Measurements from ENCODE around the gene SAP30L.

The SAP30L gene

DNA sequence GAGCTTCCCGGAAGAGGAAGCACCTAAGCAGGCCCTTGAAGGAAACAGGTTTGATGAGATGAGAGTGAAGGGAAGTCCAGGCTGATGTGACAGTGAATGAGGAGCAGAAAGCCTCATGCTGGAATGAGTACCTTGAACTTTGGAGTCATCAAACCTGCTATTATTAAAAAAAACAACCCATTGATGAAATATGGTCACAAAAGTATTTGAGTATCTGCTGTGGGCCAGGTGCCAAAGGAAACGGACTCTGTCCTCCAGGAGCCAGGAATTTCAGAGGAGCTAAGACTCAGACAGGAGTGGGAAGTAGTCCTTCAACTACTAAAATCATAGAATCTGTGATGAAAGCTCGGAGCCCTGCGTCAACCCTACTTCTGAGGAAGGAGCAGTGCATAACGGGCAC lies 20.4 kb downstream of the SAP30L start:
- TF ChIP-seq, protein P1, sequence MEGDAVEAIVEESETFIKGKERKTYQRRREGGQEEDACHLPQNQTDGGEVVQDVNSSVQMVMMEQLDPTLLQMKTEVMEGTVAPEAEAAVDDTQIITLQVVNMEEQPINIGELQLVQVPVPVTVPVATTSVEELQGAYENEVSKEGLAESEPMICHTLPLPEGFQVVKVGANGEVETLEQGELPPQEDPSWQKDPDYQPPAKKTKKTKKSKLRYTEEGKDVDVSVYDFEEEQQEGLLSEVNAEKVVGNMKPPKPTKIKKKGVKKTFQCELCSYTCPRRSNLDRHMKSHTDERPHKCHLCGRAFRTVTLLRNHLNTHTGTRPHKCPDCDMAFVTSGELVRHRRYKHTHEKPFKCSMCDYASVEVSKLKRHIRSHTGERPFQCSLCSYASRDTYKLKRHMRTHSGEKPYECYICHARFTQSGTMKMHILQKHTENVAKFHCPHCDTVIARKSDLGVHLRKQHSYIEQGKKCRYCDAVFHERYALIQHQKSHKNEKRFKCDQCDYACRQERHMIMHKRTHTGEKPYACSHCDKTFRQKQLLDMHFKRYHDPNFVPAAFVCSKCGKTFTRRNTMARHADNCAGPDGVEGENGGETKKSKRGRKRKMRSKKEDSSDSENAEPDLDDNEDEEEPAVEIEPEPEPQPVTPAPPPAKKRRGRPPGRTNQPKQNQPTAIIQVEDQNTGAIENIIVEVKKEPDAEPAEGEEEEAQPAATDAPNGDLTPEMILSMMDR (IDR thresholded peaks at IDR 0.05; ENCODE audit: insufficient read depth, low read length, poor library complexity, severe bottlenecking), result no peak

DNA sequence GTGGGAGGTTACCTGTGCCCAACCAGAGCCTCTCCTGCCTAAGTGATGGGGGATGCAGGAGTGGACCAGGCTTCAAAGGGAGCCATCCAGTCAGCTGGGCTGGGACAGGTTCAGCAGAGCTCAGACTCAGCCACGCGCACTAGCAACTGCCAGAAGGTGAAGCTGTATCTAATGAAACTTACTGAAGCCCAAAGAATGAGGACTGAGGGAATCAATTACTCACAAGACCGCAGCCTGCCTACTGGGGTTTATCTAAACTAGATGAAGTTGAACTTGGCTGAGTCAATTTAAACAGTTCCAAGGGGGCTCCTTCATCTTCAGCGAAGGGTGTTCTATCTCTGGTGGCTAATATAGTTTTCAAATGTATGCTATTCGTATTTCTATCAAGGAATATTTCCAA lies 20.9 kb downstream of the SAP30L start:
- TF ChIP-seq, protein P1 (IDR thresholded peaks at IDR 0.05; ENCODE audit: insufficient read depth, low read length, poor library complexity, severe bottlenecking), result no peak
- no peak for DNase-seq (ENCODE audit: extremely low read depth, insufficient read length)
- H3K36me3 ChIP-seq (ENCODE audit: control insufficient read depth, insufficient read depth, low read length), result no peaks in the 10 kb centered on the region; the same call in 1 of the 2 replicates
- no peaks in the 10 kb centered on the region for H3K27me3 ChIP-seq (replicated peaks; ENCODE audit: control insufficient read depth, insufficient read depth, low read length)
- no peak overlapping the region for H3K4me3 ChIP-seq (replicated peaks; ENCODE audit: low read depth, low read length)

More for the DNA sequence above, 20.4 kb downstream of the SAP30L start:
- no peaks in the 10 kb centered on the region for H3K27me3 ChIP-seq (replicated peaks; ENCODE audit: control insufficient read depth, insufficient read depth, low read length)
- H3K4me3 ChIP-seq (replicated peaks; ENCODE audit: low read depth, low read length), result no peak overlapping the region
- DNase-seq (ENCODE audit: extremely low read depth, insufficient read length), result no peak
- H3K36me3 ChIP-seq (ENCODE audit: control insufficient read depth, insufficient read depth, low read length), result no peaks in the 10 kb centered on the region; the same call in 1 of the 2 replicates

DNA sequence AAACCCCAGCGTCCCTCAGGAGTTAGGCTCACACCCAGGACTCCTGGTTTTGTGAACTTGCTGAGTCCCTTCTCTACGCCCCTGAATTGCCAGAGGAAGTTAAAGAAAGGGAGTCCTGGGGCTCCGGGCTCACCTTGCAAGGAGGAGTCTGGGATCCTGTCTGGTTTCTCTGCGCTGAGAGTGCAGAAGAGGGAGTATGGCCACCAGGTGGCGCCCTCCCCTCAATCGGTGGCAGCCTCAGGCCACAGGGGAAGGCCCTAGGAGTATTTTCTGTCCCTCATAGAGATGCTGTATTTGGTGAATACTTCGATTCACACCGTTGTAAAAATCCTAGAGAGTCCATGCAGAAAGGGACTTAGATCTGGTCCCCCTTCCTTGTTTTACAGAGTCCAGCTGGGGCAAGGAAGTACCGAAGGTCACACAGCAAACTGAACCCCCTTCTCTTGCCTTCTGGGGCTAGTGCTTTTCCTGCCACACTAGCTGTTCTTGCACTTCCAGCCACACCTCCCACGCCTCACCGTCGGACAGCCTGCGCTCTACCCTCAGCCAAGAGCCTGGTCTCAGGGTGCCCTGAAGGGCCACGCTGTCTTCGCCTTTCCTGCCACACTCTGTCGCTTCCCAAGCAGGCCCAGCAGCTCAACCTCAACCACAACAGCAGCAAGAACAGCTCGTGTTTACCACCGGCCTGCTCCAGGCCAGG lies 22.0 kb downstream of the SAP30L start:
- H3K4me3 ChIP-seq (replicated peaks; ENCODE audit: low read depth, low read length), result no peak overlapping the region
- peak; percentile 61 for DNase-seq (ENCODE audit: extremely low read depth, insufficient read length)
- TF ChIP-seq, protein P1 (IDR thresholded peaks at IDR 0.05; ENCODE audit: insufficient read depth, low read length, poor library complexity, severe bottlenecking), result peak; percentile 91
- H3K36me3 ChIP-seq (ENCODE audit: control insufficient read depth, insufficient read depth, low read length), result no peaks in the 10 kb centered on the region
- H3K27me3 ChIP-seq (replicated peaks; ENCODE audit: control insufficient read depth, insufficient read depth, low read length), result no peaks in the 10 kb centered on the region

DNA sequence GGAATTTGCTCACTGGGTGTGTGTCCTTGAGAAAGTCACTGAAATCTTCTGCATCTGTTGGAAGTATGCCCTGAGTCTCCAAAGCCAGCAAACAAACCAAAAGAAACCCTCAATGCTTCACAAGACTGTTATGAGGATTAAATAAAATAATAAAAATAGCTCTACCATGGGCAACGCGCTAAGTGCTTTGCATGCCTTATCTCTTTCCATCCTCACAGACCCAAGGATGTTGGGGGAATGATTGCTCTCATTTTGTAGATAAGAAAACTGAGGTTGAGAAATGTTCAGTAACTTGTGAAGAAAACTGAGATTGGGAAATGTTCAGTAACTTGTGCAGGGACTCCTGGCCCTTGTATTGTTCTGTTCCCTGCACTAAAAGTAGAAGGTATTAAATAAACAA lies 24.3 kb downstream of the SAP30L start:
- H3K36me3 ChIP-seq (ENCODE audit: control insufficient read depth, insufficient read depth, low read length), result no peaks in the 10 kb centered on the region
- TF ChIP-seq, protein P1 (IDR thresholded peaks at IDR 0.05; ENCODE audit: insufficient read depth, low read length, poor library complexity, severe bottlenecking), result no peak
- no peak for DNase-seq (ENCODE audit: extremely low read depth, insufficient read length)
- no peak overlapping the region for H3K4me3 ChIP-seq (replicated peaks; ENCODE audit: low read depth, low read length)
- no peaks in the 10 kb centered on the region for H3K27me3 ChIP-seq (replicated peaks; ENCODE audit: control insufficient read depth, insufficient read depth, low read length)

DNA sequence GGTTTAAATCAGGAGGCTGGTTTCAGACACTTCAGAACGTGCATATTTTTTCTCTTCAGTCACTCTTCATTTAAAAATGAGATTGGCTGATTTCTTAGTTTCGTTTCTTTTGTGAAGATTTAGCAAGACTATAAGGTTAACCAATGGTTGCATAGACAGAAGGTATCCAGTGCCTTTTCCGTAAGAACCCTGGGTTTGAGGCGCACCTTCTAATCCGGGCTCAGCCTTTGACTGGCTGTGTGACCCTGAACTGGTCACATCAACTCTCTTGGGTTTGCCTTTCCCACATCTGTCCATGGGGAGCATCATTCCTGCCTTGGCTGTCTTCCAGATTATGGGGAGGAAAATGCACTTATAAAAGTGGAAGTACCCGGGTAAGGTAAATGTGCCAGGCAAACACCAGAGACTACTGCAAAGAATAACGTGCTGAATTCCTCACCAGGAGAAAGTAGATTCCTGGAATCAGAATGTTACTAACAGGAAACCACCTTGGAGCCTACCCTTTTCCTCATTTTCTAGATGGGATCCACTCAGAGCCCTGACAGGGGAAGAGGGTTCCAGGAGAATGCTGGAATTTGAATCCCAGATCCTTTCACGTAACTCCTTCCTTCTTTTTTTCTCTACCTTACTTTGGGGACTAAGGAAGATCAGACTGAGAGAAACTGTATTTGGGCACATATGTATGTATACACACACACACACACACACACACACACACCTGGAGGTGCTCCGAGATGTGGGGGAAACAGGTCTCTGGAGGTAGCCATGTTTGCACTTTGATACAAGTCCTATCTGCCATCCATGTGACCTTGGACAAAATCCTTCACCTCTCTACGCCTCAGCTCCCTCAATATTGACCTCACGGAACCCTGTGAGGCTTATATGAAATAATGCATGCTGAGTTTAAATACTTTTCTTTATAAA lies 25.4 kb downstream of the SAP30L start:
- TF ChIP-seq, protein P1 (IDR thresholded peaks at IDR 0.05; ENCODE audit: insufficient read depth, low read length, poor library complexity, severe bottlenecking), result no peak
- H3K4me3 ChIP-seq (replicated peaks; ENCODE audit: low read depth, low read length), result no peak overlapping the region
- no peak for DNase-seq (ENCODE audit: extremely low read depth, insufficient read length)
- no peaks in the 10 kb centered on the region for H3K36me3 ChIP-seq (ENCODE audit: control insufficient read depth, insufficient read depth, low read length)
- H3K27me3 ChIP-seq (replicated peaks; ENCODE audit: control insufficient read depth, insufficient read depth, low read length), result no peaks in the 10 kb centered on the region; the same call in none of the 2 replicates

Measured in GM06990 (cell line).